MM.1S (cell line): ENCODE data around the gene ZFHX3.

ENCODE experiments used
- EZH2phosphoT487 ChIP-seq: fragments of 300-600 bp; sonication (generic); IDR thresholded peaks from 2 replicates; pipeline ENCODE4 v1.6.1; 2018; ENCODE audit warnings: antibody characterized with exemption, low read length
- TF ChIP-seq, protein P1 (sequence below): fragments of 300-600 bp; sonication (generic); IDR thresholded peaks from 2 replicates; pipeline ENCODE4 v1.5.1; 2016; ENCODE audit warnings: antibody characterized with exemption, low read length, mixed read lengths

DNA sequence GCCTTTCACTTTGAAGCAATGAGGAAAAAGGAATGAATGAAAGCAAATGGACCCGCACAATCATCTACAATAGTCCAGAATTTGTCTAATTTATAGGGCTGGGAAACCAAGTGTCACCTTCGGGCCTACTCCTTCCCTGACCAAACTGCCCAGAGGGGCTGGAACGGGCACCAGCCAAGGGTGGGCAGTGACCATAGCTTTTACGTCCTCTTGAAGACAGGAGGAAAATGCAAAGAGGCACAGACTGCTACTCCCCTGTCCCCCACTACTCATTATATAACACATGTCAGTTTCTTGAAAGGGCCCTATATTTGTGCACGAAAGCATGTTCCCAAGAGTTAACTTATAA, 122.3 kb downstream of the ZFHX3 start:
- TF ChIP-seq, protein P1, sequence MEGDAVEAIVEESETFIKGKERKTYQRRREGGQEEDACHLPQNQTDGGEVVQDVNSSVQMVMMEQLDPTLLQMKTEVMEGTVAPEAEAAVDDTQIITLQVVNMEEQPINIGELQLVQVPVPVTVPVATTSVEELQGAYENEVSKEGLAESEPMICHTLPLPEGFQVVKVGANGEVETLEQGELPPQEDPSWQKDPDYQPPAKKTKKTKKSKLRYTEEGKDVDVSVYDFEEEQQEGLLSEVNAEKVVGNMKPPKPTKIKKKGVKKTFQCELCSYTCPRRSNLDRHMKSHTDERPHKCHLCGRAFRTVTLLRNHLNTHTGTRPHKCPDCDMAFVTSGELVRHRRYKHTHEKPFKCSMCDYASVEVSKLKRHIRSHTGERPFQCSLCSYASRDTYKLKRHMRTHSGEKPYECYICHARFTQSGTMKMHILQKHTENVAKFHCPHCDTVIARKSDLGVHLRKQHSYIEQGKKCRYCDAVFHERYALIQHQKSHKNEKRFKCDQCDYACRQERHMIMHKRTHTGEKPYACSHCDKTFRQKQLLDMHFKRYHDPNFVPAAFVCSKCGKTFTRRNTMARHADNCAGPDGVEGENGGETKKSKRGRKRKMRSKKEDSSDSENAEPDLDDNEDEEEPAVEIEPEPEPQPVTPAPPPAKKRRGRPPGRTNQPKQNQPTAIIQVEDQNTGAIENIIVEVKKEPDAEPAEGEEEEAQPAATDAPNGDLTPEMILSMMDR, result no peak
- TF ChIP-seq EZH2phosphoT487, result no peak
